Lower lobe of right lung (tissue), 2 donors: ENCODE data around the gene PAPLN. TPM values are rescaled to one million over a fixed set of nuclear protein-coding genes. Genes with fewer than 3 reads are reported as not detected.

Source experiments
- ATAC-seq, 2 donors: fragments of 200-7000 bp; cut with Tn5 transposase; one replicate each; pipeline ENCODE4 v1.9.1; 2020 to 2022; ENCODE audit warnings: mild to moderate bottlenecking in 2 of 2, moderate library complexity in 2 of 2
- DNase-seq: peaks from one replicate; pipeline ENCODE4 v3.0.0-alpha.2; 2020
- H3K27ac ChIP-seq: fragments of 200-600 bp; one replicate; pipeline ENCODE4 v1.8.0; 2022
- H3K27me3 ChIP-seq: fragments of 200-600 bp; one replicate; pipeline ENCODE4 v1.8.0; 2022; ENCODE audit warnings: low read depth
- H3K36me3 ChIP-seq: fragments of 200-600 bp; one replicate; pipeline ENCODE4 v1.8.0; 2022; ENCODE audit warnings: mild to moderate bottlenecking
- H3K4me1 ChIP-seq: fragments of 200-600 bp; one replicate; pipeline ENCODE4 v1.8.0; 2022
- H3K4me3 ChIP-seq: fragments of 200-600 bp; one replicate; pipeline ENCODE4 v1.8.0; 2022; ENCODE audit warnings: mild to moderate bottlenecking
- H3K9me3 ChIP-seq: fragments of 200-600 bp; one replicate; pipeline ENCODE4 v1.8.0; 2022
- intact Hi-C: fragments of 100-400 bp; cut with DNase I; formaldehyde crosslinking; loops from one replicate; pipeline ENCODE4 v1.11.0; 2022
- total RNA-seq: library from RNA; stranded (reverse); fragmentation: NEBNext Ultra II Directional; extraction: Animal tissue kit (Norgen Biotek cat#: 25700); gene quantifications from one replicate; pipeline ENCODE4 v1.2.1, GENCODE V29; 2021
- TF ChIP-seq, protein P1 (sequence below): fragments of 200-600 bp; IDR thresholded peaks from one replicate; pipeline ENCODE4 v1.8.0; 2022; ENCODE audit warnings: antibody characterized with exemption, mild to moderate bottlenecking
- donor health status: DM: no; HTN: yes; CAD: no; lungs with severe emphysema.

PAPLN gene
- total RNA-seq, 1 donor from 2014 or later, result 10.7 TPM

DNA sequence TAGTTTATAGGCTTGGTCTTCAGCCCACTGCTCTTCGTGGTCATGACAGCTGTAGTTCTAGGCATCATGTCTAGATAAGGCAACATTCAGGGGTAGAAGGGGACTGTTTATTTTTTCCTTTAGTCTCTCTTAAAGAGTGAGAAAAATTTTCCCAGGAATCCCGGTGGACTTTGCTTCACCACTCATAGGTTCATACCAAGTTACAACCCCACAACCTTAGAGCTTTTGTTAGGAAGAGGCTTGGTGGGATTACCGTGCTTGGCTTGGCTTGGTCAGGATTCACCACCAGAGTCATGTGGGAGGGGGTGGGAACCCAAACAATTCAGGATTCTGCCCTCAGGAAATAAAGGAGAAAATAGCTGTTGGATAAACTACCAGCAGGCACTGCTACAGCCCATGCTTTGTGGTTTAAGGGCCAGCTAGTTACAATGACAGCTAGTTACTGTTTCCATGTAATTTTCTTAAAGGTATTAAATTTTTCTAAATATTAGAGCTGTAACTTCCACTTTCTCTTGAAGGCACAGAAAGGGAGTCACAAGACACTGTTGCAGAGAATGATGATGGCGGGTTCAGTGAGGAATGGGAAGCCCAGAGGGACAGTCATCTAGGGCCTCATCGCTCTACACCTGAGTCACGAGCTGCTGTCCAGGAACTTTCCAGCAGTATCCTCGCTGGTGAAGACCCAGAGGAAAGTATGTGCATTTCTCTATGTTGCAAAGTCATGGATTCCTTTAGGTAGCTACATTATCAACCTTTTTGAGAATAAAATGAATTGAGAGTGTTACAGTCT is 25.9 kb upstream of the PAPLN start:
- TF ChIP-seq, protein P1, sequence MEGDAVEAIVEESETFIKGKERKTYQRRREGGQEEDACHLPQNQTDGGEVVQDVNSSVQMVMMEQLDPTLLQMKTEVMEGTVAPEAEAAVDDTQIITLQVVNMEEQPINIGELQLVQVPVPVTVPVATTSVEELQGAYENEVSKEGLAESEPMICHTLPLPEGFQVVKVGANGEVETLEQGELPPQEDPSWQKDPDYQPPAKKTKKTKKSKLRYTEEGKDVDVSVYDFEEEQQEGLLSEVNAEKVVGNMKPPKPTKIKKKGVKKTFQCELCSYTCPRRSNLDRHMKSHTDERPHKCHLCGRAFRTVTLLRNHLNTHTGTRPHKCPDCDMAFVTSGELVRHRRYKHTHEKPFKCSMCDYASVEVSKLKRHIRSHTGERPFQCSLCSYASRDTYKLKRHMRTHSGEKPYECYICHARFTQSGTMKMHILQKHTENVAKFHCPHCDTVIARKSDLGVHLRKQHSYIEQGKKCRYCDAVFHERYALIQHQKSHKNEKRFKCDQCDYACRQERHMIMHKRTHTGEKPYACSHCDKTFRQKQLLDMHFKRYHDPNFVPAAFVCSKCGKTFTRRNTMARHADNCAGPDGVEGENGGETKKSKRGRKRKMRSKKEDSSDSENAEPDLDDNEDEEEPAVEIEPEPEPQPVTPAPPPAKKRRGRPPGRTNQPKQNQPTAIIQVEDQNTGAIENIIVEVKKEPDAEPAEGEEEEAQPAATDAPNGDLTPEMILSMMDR, result no peak
- Histone ChIP-seq H3K9me3 (no peaks in the 10 kb centered on the region), H3K36me3 (peaks cover 91% of the 10 kb centered on the region), H3K27me3 (no peaks in the 10 kb centered on the region), H3K27ac (no peak overlapping the region), H3K4me1 (no peaks in the 10 kb centered on the region), H3K4me3 (no peak overlapping the region)
- ATAC-seq, result no peak
- intact Hi-C loops, result no loop called here
- DNase-seq, result no peak

DNA sequence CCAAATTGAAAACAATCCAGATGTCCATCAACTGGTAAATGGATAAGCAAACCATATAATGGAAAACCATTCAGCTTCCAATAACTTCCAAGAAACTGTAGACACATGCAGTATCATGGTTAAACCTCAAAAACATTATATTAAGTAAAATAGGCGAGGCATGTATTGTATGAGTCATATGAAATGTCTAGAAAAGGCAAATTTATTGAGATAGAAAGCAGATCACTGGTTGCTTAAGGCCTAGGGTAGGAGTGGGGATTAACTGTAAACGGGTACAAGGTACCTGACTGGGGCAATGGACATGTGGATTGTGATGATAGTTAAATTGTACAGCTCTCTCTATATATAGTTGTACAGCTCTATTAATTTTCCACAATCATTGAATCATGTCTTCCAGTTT is 21.3 kb upstream of the PAPLN start:
- TF ChIP-seq, protein P1, result no peak
- H3K9me3 ChIP-seq, result no peaks in the 10 kb centered on the region
- intact Hi-C loops, result no loop called here
- no peak overlapping the region for H3K4me3 ChIP-seq
- no peak overlapping the region for H3K27ac ChIP-seq
- H3K27me3 ChIP-seq, result no peaks in the 10 kb centered on the region
- DNase-seq (no peak), ATAC-seq (no peak)
- H3K4me1 ChIP-seq, result no peaks in the 10 kb centered on the region
- H3K36me3 ChIP-seq, result peaks cover 93% of the 10 kb centered on the region

DNA sequence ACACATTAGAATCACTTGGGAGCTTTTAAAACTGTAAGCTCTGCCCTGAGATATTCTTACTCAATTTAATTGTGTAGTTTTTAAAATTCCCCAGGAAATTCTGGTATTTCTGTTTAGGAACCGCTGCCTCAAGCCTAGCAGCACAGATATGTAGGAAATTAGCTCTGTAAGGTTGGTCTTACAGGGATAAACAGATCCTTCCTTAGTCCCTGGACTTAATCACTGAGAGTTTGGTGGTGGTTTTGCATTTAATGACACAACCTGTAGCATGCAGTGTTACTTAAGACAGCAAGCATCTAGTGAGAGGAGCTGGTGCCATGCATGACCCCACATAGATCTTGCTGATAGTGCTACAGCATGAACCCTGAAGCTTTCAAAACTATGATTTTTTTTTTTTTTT is 19.9 kb upstream of the PAPLN start:
- TF ChIP-seq, protein P1, result no peak
- Histone ChIP-seq H3K27ac (no peak overlapping the region), H3K27me3 (no peaks in the 10 kb centered on the region), H3K9me3 (no peaks in the 10 kb centered on the region), H3K4me1 (no peaks in the 10 kb centered on the region), H3K4me3 (no peak overlapping the region), H3K36me3 (peaks cover 93% of the 10 kb centered on the region)
- ATAC-seq (no peak), DNase-seq (no peak)
- intact Hi-C loops, result no loop called here

DNA sequence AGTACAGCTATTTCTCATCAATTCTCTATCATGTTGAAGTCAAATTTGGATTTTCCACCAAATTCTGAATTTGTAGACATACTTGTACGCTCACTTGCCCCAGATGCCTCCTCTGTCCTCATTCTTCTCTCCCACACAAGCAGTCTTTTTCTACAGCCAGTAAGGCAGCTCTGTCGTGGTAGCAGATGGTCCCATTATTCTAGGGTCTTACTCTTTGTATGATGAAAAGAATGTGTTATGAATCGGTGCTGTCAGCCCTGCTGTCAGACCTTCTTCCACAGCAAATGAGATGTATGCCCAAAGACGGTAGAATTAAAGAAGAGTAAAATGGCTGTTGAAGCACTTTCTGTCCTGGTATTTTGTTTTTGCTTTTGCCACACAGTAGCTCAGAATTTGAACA is 17.2 kb upstream of the PAPLN start:
- TF ChIP-seq, protein P1, result no peak
- intact Hi-C loops, result no loop called here
- H3K4me3 ChIP-seq, result no peak overlapping the region
- peaks cover 81% of the 10 kb centered on the region for H3K36me3 ChIP-seq
- DNase-seq, result no peak
- H3K9me3 ChIP-seq, result no peaks in the 10 kb centered on the region
- H3K27me3 ChIP-seq, result no peaks in the 10 kb centered on the region
- H3K4me1 ChIP-seq, result peaks cover 7% of the 10 kb centered on the region
- ATAC-seq, result no peak
- no peak overlapping the region for H3K27ac ChIP-seq

DNA sequence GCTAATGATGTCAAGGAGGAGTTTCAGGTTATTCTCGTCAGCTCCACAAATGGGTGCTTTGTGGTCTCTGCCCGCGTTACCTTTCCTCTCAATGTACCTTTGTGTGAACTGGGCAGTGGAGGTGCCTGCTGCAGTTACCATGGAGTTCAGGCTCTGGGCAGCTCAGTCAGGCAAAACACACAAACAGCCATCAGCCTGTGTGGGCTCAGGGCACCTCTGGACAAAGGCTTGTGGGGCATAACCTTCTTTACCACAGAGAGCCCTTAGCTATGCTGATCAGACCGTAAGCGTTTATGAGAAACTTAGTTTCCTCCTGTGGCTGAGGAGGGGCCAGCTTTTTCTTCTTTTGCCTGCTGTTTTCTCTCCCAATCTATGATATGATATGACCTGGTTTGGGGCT is 16.7 kb upstream of the PAPLN start:
- Histone ChIP-seq H3K36me3 (peaks cover 82% of the 10 kb centered on the region), H3K4me3 (no peak overlapping the region), H3K27ac (no peak overlapping the region), H3K4me1 (peaks cover 7% of the 10 kb centered on the region), H3K27me3 (no peaks in the 10 kb centered on the region), H3K9me3 (no peaks in the 10 kb centered on the region)
- TF ChIP-seq, protein P1, result no peak
- ATAC-seq, result no peak
- no peak for DNase-seq
- intact Hi-C loops, result no loop called here
